Stimulated activated CD8-positive, alpha-beta memory T cell treated with anti-CD3 and anti-CD28 coated beads, Interleukin-7, amount 100 ng/mL, for 4 hours (primary cell): Measurements from ENCODE around the gene ESPNL.

Experiments
- DNase-seq, 2 donors: peaks; one replicate each; pipeline ENCODE4 v3.0.0-alpha.2; 2020; ENCODE audit warnings: low read depth in 2 of 2

ESPNL gene

DNA sequence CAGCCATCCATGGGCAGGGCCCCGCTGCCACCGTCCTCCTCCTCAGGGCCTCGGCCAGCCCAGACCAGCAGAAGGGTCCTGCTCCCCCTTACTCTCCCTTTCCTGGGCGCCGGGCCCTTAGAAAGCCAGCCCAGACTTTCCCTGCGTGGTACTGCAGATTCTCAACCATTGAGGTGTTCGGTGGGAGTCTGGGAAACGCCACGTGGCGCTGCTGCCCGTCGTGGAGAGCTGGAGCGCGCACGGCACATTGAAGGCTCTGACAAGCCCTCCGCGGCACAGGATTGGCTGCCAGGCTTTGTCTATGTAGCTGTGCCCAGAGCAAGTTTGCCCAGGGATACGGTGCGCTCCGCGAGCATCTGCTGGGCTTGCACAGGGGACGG is 27.9 kb downstream of the ESPNL start:
- DNase-seq, result no peak

DNA sequence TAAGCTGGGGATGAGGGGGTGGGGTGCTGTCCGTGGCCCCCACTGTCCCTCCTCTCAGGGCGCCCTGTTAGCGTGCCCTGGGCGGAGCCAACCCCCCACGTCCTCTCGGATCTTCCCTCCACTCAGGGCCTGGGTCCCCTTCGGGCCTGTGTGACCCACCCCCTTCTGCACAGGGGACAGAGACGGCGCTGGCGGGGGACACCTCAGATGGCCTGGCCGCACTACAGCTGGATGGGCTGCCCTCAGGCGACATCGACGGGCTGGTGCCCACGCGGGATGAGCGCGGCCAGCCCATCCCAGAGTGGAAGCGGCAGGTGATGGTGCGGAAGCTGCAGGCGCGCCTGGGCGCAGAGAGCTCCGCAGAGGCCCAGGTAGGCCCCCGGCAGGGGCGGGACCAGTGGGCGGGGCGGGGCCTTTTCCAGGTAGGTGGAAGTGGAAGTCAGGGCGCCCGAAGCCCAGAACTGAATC is 28.4 kb downstream of the ESPNL start:
- DNase-seq, result no peak

- no peak for DNase-seq
These were observed 29.2 kb downstream of the ESPNL start for GRCh38 chr2:238129166-238130010.

DNA sequence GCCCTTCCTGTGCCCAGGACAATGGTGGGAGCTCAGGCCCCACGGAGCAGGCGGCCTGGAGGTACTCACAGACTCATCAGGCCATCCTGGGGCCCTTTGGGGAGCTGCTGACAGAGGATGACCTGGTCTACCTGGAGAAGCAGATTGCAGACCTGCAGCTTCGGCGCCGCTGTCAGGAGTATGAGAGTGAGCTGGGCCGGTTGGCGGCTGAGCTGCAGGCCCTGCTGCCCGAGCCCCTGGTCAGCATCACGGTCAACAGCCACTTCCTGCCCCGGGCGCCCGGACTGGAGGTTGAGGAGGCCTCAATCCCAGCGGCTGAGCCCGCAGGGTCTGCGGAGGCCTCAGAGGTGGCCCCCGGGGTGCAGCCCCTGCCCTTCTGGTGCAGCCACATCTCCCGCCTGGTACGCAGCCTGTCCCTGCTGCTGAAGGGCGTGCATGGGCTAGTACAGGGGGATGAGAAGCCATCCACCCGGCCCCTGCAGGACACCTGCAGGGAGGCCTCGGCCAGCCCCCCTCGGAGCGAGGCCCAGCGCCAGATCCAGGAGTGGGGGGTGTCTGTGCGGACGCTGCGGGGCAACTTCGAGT is 30.1 kb downstream of the ESPNL start:
- DNase-seq, result no peak

- DNase-seq, result no peak
These were observed 30.8 kb downstream of the ESPNL start for GRCh38 chr2:238130696-238131628.

DNA sequence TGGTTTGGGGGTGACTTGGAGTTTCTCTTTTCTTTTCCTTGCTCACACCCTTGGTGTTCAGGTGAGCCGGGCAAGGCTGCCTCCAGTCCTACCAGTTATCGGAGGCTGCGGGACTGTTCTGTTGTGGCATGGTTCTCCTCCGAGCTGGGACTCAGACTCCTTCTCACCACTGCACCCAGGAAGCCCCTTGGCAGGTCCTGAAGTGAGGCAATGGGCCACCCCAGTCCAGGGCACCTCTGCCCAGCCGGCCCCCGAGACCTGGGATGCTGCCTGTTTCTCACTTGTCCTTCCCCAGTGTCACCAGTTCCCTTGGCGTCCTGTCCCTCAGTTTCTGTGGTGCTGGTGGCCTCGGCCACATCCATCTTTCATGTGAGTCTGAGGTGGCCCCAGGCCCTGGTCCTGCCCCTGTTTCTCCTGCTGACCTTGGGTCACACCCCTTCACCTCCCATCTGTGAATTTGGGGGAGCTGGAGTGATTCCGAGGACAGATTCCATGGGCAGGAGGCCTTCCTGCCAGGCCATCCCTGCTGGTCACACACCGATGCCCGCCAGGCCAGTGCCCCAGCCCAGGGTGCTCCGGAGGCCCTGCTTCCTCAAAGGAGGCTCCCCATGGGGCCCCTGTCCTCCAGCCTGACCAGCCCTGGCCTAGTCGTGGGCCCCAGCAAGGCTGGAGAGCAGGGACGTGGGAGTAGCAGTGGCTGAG is 31.8 kb downstream of the ESPNL start:
- DNase-seq, result no peak

DNA sequence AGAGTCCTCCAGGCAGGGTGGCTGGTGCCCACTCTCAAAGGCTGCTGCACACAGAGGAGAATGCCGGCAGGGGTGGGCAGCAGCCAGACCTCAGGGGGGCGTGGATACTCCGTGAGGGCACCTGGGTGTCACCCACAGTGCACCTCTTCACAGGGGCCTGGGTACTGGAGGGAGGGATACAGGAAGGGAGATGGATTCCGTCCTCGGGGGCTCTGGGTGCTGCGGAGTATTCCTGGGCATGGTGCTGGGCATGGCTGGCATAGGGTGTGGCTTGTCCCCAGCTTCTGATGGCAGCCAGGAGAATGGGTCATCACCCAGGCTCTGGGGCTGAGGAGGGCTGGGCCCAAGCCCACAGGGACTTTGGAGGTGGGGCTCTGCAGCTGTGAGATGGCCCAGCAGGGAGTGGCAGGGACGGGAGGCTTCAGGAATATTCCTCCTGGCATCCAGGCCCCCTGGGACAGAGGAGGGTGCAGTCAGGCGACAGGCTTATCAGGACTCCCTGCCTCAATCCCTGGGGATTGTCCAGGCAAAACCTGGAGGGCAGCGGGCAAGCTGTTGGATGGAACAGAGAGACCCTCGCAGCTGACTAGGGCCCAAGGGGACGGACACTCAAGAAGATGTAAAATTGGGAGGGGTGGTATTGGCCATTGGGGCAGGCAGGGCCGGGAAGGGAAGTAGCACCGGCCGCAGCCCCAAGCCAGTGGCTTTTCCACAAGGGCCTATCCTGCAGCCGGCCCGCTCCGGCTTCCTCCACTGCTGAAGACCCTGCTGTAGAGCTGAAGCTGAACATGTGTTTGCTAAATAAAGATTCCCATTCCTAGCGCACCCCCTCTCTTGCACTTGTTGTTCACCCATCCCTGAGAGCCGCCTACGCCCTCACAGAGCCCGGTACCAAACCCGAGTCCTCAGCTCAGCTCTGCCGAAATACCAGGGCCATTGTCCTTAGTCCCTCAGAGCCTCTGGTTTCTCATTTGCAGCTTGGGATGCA is 32.6 kb downstream of the ESPNL start:
- no peak for DNase-seq

- DNase-seq, result no peak
These were observed 33.6 kb downstream of the ESPNL start for GRCh38 chr2:238133499-238134392.

- DNase-seq, result no peak
These were observed 34.2 kb downstream of the ESPNL start for GRCh38 chr2:238134393-238134785.

- DNase-seq, result no peak
These were observed 35.5 kb downstream of the ESPNL start for GRCh38 chr2:238135601-238136150.

DNA sequence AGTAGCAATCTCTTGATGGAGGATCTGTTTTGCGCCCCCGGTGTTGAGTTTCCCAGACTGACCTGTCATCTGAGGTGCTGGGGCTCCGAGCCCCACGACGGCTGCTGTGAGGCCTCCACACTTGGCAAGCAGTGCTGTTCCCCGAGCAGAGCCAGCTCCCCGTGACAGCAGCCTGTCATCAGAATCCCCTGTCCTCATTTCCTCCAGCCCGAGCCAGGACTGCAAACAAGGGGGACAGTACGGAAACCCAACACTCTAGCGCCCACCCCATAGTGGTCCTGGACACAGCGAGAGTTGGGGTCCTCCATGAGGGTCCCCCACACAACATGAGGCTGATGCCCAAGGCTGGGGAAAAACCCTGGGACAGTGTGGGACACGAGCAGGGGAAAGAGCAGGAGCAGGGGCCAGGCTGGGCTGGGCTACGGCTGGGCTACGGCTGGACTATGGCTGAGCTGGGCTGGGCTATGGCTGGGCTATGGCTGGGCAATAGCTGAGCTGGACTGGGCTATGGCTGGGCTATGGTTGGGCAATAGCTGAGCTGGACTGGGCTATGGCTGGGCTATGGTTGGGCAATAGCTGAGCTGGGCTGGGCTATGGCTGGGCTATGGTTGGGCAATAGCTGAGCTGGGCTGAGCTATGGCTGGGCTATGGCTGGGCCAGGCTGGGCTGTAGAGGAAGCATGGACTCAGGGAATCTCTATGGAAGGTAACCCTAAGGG is 36.8 kb downstream of the ESPNL start:
- no peak for DNase-seq

DNA sequence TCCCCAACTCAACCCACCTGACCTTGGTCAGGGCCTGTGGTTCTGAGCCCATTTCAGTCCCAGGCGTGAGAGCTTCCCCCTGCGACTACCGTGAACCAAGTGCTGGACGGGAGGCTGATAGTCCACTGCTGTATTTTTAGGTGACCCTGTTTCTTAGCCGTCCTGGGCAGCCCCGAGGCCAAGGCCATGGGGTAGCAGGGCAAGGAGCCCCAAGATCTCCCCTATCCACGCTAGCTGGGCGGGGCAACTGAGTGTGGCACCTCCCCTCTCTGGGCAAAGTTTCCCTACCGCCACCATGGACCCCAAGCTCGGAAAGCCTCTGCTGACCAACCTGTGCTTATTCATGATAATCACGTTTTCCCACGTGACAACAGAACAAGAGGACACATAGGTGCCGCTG is 37.7 kb downstream of the ESPNL start:
- no peak for DNase-seq

DNA sequence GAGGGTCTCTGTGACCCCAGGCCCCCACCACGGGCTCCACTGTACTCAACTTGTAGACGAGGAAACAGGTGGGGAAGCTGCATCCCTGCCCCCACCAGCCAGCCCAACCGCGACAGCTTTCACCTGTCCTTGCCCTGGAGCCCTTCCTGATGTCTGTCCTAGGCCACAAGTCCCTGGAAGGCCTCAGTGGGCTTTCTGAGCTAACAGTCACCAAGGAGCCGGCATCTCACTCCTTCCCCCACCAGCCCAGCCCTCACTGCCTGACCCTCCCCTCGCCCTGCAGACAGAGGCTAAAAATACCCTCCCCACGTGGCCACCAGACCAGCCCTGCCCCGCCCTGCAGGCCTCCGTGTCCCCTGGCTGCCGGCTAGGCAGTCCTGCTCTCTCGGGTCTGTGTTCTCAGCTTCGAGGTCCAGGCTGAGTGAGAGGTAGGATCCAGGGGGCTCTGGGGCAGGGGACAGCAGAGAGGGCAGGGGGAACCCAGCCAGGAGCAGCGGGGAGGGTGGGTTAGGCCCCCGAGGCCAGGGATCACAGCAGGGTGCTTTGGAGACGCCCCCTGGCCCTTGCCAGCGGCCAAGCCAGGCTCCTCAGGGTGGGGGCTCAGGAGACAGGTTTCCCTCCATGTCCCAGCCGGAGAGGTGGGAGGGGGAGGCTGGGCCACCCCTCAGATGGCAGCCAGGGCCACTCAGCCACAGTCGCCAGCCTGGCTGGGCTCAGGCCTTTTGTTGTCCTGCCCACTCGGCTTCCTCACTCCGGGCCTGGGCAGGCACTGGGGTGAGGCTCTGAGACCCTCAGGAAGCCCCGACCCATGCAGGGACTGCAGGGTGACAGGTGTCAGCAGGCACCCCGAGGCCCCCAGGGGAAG is 38.4 kb downstream of the ESPNL start, which contains the start of gene KLHL30:
TSS of gene KLHL30 (plus strand) at position 338 of the 865 bp plus-strand sequence. CDS start 2,087 bp downstream, outside the sequence.
- no peak for DNase-seq

DNA sequence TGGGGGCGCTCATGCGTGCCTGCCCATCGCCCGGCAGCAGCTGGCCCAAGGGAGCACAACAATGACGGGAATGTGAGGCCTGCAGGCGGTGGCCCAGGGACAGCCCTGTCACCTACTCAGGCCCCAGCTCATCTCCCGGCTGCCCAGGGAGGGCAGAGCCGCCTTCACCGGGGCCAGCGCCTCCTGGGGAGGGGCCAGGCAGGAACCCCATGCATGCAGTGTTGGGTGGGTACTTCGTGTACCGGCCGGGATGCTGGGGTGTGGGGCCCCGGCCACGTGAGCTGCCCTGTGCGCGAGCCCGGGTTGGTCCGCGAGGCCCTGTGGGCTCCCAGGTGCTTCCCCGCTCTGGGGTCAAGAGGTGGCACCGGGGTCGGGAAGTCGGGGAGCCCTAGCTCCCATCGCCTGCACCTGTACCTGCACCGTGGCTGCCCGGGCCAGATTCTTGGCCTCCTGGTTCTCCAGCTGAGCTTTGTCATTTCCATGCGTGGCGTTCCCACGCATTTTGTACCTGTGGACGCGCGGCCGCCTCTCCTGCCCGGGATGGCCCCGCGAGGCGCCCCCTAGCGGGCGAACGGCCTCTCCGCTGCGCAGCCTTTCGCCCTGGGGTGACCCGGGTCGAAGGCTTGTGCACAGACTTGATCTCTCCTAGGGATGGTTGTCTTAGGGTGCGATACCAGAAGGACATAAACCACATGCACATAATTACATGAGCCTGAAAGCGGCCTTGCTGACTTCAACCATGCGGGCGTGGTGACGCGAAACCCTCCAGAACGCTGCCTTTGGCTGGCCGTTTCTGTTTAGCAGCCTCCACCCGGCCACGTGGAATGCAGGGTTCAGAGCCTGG is 39.3 kb downstream of the ESPNL start:
- DNase-seq, result no peak

DNA sequence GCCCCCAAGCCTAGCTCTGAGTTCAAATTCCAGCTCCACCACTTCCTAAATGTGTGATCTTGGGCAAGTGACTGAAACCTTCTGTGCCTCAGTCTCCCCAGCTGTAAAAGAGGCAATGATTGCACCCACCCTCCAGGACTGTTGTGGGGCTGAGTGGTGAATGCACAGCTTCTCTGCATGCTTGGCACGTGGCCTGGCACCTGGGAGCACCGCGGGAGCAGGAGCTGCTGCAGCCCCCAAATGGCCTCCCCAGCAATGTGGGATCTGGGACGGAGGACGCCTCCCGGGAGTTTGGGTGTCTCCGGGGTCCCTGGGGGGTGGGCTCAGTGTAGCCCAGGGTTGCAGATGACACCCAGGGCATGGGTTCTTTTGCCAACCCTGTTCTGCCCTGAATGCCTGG is 39.9 kb downstream of the ESPNL start:
- DNase-seq, result no peak
